HG02943 (cell line): ENCODE data around the gene MMGT1.
"Not testable (repeated sequence)": the region's sequence is repeated elsewhere in the genome, so short reads cannot be mapped to it uniquely, and the experiment has no call there.

Experiments used
- ATAC-seq: cut with Tn5 transposase; IDR thresholded peaks from one replicate; pipeline ENCODE4 v1.9.1; 2021; ENCODE audit warnings: mild to moderate bottlenecking, low read depth, moderate library complexity; ENCODE audit not compliant: unreplicated experiment

Gene MMGT1

DNA sequence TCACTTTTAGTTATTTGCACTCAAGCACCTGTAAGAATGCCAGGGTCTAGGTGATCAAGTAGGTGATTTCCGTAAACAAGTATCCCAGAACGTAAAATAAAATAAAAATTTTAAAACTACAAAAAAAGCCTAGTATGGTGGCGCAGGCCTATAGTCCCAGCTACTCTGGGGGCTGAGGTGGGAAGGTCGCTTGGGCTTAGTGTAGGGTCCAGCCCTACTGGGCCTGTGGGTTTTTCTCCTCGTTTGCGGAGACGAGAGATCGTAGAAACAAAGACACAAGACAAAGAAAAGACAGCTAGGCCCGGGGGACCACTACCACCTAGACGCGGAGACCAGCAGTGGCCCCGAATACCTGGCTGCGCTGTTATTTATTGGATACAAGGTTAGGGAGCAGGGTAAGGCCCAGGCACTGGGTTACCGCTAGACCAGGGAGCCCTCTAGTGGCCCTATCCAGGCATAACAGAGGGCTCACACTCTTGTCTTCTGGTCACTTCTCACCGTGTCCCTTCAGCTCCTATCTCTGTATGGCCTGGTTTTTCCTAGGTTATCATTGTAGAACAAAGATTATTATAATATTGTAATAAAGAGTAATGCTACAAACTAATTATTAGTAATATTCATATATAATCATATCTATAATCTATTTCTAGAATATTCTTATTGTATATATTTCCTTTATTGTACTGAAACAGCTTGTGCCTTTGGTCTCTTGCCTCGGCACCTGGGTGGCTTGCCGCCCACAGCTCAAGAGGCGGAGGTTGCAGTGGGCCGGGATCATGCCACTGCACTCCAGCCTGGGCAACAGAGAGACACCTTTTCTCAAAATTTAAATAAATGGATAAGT lies 41.9 kb downstream of the MMGT1 start:
- ATAC-seq: peak; percentile 59

- ATAC-seq: no peak
Observed at GRCh38 chrX:135927897-135928296, 45.9 kb downstream of the MMGT1 start.

DNA sequence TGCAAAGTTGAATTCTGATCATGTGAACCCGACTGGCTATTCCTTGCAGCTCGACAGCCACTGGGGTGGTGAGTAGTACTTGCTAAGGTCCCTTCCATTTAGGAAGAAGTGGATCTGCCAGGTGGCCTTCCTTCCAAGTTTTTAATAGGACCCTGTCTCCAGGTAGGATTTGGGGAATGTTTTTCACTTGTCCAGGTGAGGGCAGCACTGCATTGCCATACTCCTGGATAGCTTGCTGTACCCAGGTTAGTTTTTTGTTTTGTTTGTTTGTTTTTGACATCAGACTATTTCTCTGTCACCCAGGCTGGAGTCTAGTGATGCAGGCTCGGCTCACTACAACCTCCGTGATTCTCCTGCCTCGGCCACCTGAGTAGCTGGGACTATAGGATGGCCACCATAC lies 50.4 kb downstream of the MMGT1 start:
- no peak for ATAC-seq

DNA sequence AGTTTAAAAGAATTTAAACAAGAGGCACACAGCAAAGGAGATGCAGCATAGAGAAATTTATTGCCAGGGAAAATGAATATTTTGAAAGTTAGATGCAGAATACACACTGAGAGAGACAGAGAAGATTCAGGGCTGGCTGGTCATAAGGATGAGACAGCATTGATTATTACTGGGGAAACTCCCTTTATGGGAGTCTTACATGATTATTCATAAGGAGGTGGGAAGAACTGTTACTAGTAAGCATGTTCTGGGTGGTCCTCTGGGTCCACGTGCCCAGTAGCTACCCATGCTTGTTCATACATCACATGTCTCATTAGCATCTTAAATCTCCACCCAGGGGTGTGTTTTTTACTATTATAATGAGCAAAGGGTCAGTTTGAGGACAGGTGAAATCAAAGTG lies 53.3 kb downstream of the MMGT1 start:
- ATAC-seq: not testable (repeated sequence)

GRCh38 chrX:135914404-135914803 lies 59.4 kb downstream of the MMGT1 start:
- no peak for ATAC-seq
